Spleen (tissue), 11 donors: Measurements from ENCODE around the gene AMBRA1. TPM values are rescaled to one million over a fixed set of nuclear protein-coding genes. Genes with fewer than 3 reads are reported as not detected.
A peak's percentile ranks its signal among the peaks of the same experiment; 100 is the strongest.

Experiments used
- DNase-seq: peaks from one replicate; pipeline ENCODE4 v3.0.0-alpha.2; 2020
- H3K27ac ChIP-seq, 8 donors: fragments of 200-600 bp; sonication (generic) in 7 of 8; 1 replicate in 4 of 8; 2 replicates in 4 of 8; pipeline versions ENCODE4 v1.5.0 to v1.8.0; 2016 to 2021; ENCODE audit warnings: inconsistent platforms in 4 of 8, mild to moderate bottlenecking in 4 of 8, moderate library complexity in 1 of 8
- H3K27me3 ChIP-seq, 7 donors: fragments of 200-600 bp; sonication (generic) in 6 of 7; replicated peaks in 1 of 7; 1 replicate in 4 of 7; 2 replicates in 3 of 7; pipeline versions ENCODE4 v1.5.0 to v1.8.0; 2016 to 2021; ENCODE audit warnings: inconsistent platforms in 3 of 7, mild to moderate bottlenecking in 1 of 7
- H3K36me3 ChIP-seq, 6 donors: fragments of 200-600 bp; sonication (generic) in 5 of 6; 1 replicate in 4 of 6; 2 replicates in 2 of 6; pipeline versions ENCODE4 v1.5.0 to v1.8.0; 2016 to 2021; ENCODE audit warnings: inconsistent platforms in 2 of 6
- H3K4me1 ChIP-seq, 6 donors: fragments of 200-600 bp; sonication (generic) in 5 of 6; 1 replicate in 3 of 6; 2 replicates in 3 of 6; pipeline versions ENCODE4 v1.5.0 to v1.8.0; 2016 to 2021; ENCODE audit warnings: inconsistent platforms in 3 of 6
- H3K4me3 ChIP-seq, 8 donors: fragments of 200-600 bp; sonication (generic) in 7 of 8; 1 replicate in 4 of 8; 2 replicates in 4 of 8; pipeline versions ENCODE4 v1.5.0 to v1.8.0; 2016 to 2021; ENCODE audit warnings: inconsistent platforms in 4 of 8, mild to moderate bottlenecking in 4 of 8, moderate library complexity in 2 of 8
- H3K9me3 ChIP-seq, 8 donors: fragments of 200-600 bp; sonication (generic) in 7 of 8; 1 replicate in 4 of 8; 2 replicates in 4 of 8; pipeline versions ENCODE4 v1.5.0 to v1.8.0; 2016 to 2021; ENCODE audit warnings: inconsistent platforms in 4 of 8
- POLR2A ChIP-seq, 3 donors: fragments of 450-650 bp; IDR thresholded peaks; one replicate each; pipeline ENCODE4 v1.5.1; 2017; ENCODE audit warnings: antibody characterized with exemption in 3 of 3, mild to moderate bottlenecking in 1 of 3
- POLR2AphosphoS5 ChIP-seq, 3 donors: sonication (generic); formaldehyde crosslinking; IDR thresholded peaks; one replicate each; pipeline ENCODE4 v1.5.1; 2017; ENCODE audit warnings: antibody characterized with exemption in 3 of 3
- WGBS, 5 donors: extraction: QIAGEN DNeasy Blood & Tissue Kit in 3 of 5; methylation state at CpG; one replicate each; pipeline versions ENCODE4 v1.1.5 to v1.1.7; 2013 to 2018; 5-methylcytosine and 5-hydroxymethylcytosine counted together
- intact Hi-C: fragments of 100-400 bp; cut with DNase I; formaldehyde crosslinking; loops from one replicate; pipeline ENCODE4 v1.15.0; 2023; ENCODE audit warnings: low total_unique reads
- polyA plus RNA-seq, 3 donors: library from polyadenylated mRNA; stranded (reverse); fragments of 200-250 nt; gene quantifications; one replicate each; pipeline ENCODE4 v1.2.1, GENCODE V29; 2013
- total RNA-seq, 7 donors: library from RNA; depleted of rRNA in 3 of 7; stranded (reverse); fragments of >200 nt in 3 of 7; fragmentation: NEBNext Ultra II Directional in 4 of 7; extraction: Animal tissue kit (Norgen Biotek cat#: 25700) in 4 of 7; gene quantifications; one replicate each; pipeline versions ENCODE4 v1.1.0 to v1.2.1, GENCODE V29; 2016 to 2021
- TF ChIP-seq, protein P1 (sequence below), 11 experiments: fragments of 200-600 bp in 7 of 11; fragments of 450-650 bp in 4 of 11; sonication (generic) in 4 of 11; IDR thresholded peaks in 8 of 11; conservative IDR thresholded peaks in 3 of 11; 1 replicate in 7 of 11; 2 replicates in 4 of 11; pipeline versions ENCODE4 v1.4.0 to v1.8.0; 2016 to 2021; ENCODE audit warnings: antibody characterized with exemption in 11 of 11, inconsistent platforms in 4 of 11, mild to moderate bottlenecking in 1 of 11
- donor health status: healthy with polysubstance abuse.
- donor health status: DM: no; HTN: no; CAD: no; lungs with moderate emphysema.
- donor health status: DM: no; HTN: no; CAD: no.
- donor health status: Bipolar disorder and iron deficiency.
- donor health status: healthy.
- donor health status: DM: no; HTN: no; CAD: no.
- donor health status: DM: yes; HTN: yes; CAD: no.

Gene AMBRA1
- total and polyA plus RNA-seq, 10 donors: 3.6 to 54.6 (median 37.7) TPM

DNA sequence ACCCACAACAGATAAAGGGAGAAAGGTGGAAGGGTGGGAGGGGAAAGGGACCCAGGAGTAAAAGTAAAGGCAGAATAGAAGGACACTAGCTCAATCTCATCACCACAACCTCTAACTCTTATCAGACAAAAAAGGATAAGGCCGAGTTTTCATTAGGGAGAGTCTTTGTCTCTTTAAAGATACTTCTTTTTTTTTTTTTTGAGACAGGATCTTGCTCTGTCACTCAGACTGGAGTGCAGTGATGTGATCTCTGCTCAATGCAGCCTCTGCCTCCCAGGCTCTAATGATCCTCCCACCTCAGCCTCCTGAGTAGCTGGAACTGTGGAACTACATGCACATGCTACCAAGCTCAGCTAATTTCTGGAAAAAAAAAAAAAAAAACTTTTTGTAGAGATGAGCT, 116.7 kb downstream of the AMBRA1 start:
- Histone ChIP-seq H3K4me3 (no peak overlapping the region), H3K27ac (no peak overlapping the region), H3K4me1 (peaks cover 3 to 17% (median 11%) of the 10 kb centered on the region in 6 donors), H3K36me3 (peaks cover 0 to 6% (median 0%) of the 10 kb centered on the region in 6 donors), H3K27me3 (no peaks in the 10 kb centered on the region), H3K9me3 (no peaks in the 10 kb centered on the region)
- DNase-seq: no peak
- intact Hi-C loops: no loop called here
- WGBS, 5 donors: 73 to 91% (median 82%) methylated on average over 1 of the region's 1 CpG
- TF ChIP-seq POLR2AphosphoS5 (IDR thresholded peaks at IDR 0.05) (no peak), POLR2A (IDR thresholded peaks at IDR 0.05) (no peak)
- TF ChIP-seq, protein P1, sequence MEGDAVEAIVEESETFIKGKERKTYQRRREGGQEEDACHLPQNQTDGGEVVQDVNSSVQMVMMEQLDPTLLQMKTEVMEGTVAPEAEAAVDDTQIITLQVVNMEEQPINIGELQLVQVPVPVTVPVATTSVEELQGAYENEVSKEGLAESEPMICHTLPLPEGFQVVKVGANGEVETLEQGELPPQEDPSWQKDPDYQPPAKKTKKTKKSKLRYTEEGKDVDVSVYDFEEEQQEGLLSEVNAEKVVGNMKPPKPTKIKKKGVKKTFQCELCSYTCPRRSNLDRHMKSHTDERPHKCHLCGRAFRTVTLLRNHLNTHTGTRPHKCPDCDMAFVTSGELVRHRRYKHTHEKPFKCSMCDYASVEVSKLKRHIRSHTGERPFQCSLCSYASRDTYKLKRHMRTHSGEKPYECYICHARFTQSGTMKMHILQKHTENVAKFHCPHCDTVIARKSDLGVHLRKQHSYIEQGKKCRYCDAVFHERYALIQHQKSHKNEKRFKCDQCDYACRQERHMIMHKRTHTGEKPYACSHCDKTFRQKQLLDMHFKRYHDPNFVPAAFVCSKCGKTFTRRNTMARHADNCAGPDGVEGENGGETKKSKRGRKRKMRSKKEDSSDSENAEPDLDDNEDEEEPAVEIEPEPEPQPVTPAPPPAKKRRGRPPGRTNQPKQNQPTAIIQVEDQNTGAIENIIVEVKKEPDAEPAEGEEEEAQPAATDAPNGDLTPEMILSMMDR (IDR thresholded peaks at IDR 0.05 in 8 of 11, conservative IDR thresholded peaks at IDR 0.05 in 3 of 11): no peak

DNA sequence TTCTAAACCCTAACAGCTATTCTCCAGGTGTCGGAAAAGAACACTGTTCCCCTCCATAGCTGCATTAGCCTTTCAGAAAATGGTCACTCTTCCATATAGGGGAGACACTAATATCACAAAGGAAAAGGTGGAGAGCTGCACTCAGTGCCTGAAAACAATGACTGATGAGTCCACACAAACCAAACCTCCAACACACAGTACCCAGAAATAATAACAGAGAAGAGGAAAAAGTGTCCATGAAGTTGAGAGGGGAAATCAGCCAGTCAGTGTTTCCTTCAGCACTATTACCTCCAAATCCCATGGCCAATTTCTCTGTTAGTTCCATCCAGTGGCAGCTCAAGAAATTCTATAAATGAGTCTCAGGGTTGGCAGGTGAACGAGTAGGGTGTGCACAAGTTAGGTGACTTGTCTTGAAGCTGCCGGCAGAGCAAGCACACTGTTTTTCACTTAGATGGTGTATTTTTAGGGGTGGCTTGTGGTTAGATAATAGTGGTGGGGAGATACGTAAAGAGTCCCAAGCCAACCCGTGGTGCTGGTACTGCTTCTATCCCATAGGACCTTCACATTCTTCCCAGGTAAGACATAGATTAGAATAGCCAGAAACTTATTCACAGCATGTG, 117.8 kb downstream of the AMBRA1 start:
- H3K9me3 ChIP-seq: no peaks in the 10 kb centered on the region
- TF ChIP-seq POLR2AphosphoS5 (IDR thresholded peaks at IDR 0.05): no peak
- TF ChIP-seq, protein P1 (IDR thresholded peaks at IDR 0.05 in 8 of 11, conservative IDR thresholded peaks at IDR 0.05 in 3 of 11): no peak
- H3K27me3 ChIP-seq: no peaks in the 10 kb centered on the region
- intact Hi-C loops: no loop called here
- peaks cover 3 to 18% (median 8%) of the 10 kb centered on the region in 6 donors for H3K4me1 ChIP-seq
- no peak overlapping the region for H3K27ac ChIP-seq
- H3K36me3 ChIP-seq: no peaks in the 10 kb centered on the region
- H3K4me3 ChIP-seq: no peak overlapping the region
- WGBS, 5 donors: 61 to 82% (median 80%) methylated on average over 5 of the region's 5 CpGs
- no peak for DNase-seq

DNA sequence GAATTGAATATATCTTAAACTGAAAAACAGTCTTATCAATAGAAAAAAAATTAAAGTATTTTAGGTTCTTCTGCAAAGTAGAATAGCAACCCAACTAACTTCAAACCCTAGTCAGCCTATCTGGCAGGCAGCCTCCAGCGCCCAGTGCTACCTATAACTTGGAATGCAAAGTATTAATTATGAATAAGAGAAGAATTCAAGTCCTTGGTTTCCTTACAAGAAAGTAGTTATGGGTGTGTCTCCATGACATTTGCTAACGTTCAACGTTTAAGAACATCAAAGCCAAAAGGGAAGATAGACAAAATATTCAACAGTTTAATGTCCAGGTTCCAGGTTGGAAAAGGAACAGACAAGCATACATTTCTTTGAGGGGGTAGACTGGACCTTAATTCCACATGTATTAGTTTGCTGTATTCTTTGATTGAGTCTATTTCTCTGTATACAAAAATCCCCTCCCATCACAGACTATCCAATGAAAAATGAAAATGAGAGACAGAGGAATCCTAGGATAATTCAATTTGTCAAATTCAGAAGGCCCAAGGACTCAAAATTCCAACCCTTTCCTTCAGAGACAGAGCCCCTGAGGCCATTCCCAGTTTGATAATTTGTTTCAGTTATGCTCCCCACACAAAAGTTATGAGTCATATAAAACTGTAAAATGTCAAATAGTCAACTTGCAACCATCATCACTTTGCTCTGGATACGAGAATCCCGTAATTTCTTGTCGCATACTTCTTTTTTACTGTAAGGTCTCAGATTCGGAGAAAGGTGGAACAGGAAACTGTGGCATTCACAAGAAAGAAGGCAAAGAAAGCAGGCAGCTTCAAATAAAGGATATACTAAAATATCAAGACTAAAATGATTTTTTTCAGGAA, 118.5 kb downstream of the AMBRA1 start:
- intact Hi-C loops: no loop called here
- Histone ChIP-seq H3K9me3 (no peaks in the 10 kb centered on the region), H3K4me3 (no peak overlapping the region), H3K4me1 (peaks cover 3 to 16% (median 8%) of the 10 kb centered on the region in 6 donors), H3K36me3 (no peaks in the 10 kb centered on the region), H3K27ac (no peak overlapping the region), H3K27me3 (no peaks in the 10 kb centered on the region)
- TF ChIP-seq, protein P1 (IDR thresholded peaks at IDR 0.05 in 8 of 11, conservative IDR thresholded peaks at IDR 0.05 in 3 of 11): no peak
- TF ChIP-seq POLR2AphosphoS5 (IDR thresholded peaks at IDR 0.05): no peak
- no peak for DNase-seq
- WGBS, 5 donors: 77 to 89% (median 87%) methylated on average over 7 of the region's 7 CpGs

DNA sequence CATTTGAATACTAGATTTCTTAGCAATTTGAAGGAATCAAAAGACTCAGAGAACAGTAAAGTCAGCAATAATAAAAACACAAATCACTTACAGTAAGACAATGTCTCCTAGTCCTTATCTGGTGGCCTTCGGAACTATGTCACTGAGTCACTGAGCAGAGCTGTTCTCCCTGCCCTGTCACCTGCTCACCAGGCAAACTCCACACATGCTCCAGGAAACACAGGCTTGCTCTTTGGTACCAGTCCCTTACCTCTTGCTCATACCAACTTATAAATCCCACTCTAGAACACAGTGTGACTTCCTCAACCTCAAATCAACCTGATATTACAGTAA, 121.2 kb downstream of the AMBRA1 start:
- no peak for TF ChIP-seq POLR2AphosphoS5 (IDR thresholded peaks at IDR 0.05)
- TF ChIP-seq, protein P1 (IDR thresholded peaks at IDR 0.05 in 8 of 11, conservative IDR thresholded peaks at IDR 0.05 in 3 of 11): no peak
- no peak for TF ChIP-seq POLR2A (IDR thresholded peaks at IDR 0.05)
- H3K36me3 ChIP-seq: peaks cover 0 to 17% (median 6%) of the 10 kb centered on the region in 6 donors
- DNase-seq: no peak
- peak overlapping the region in 1 of 8 donors; percentile 15 for H3K27ac ChIP-seq
- intact Hi-C loops: no loop called here
- H3K4me1 ChIP-seq: peaks cover 3 to 16% (median 8%) of the 10 kb centered on the region in 6 donors
- no peak overlapping the region for H3K4me3 ChIP-seq
- no peaks in the 10 kb centered on the region for H3K9me3 ChIP-seq
- H3K27me3 ChIP-seq: no peaks in the 10 kb centered on the region
- WGBS, 5 donors: 64 to 79% (median 75%) methylated on average over 1 of the region's 1 CpG
